A673 (cell line): Measurements from ENCODE around the gene IL1RAP.
"Not testable (repeated sequence)": the region's sequence is repeated elsewhere in the genome, so short reads cannot be mapped to it uniquely, and the experiment has no call there.

Experiments
- EZH2 ChIP-seq: fragments of 200-600 bp; sonication (generic); IDR thresholded peaks from 2 replicates; pipeline ENCODE4 v1.6.1; 2017; ENCODE audit warnings: borderline replicate concordance, low read depth, mild to moderate bottlenecking, mixed read lengths, antibody characterized with exemption, low read length; ENCODE audit not compliant: poor library complexity, severe bottlenecking
- TF ChIP-seq, protein P1 (sequence below): fragments of 300-800, 200-600 bp; sonication (generic); conservative IDR thresholded peaks from 2 replicates; pipeline ENCODE4 v1.5.1; 2017; ENCODE audit warnings: low read depth, mild to moderate bottlenecking, antibody characterized with exemption, low read length, moderate library complexity, mixed read lengths

DNA sequence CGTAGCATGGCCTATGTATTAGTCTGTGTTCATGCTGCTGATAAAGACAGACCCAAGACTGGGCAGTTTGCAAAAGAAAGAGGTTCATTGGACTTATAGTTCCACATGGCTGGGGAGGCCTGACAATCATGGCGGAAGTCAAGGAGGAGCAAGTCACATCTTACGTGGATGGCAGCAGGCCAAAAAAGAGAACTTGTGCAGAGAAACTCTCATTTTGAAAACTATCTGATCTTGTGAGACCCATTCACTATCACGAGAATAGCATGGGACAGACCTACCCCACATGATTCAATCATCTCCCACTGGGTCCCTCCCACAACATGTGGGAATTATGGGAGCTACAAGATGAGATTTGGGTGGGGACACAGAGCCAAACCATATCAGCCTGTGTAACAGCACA, 4.6 kb downstream of the IL1RAP start:
- TF ChIP-seq, protein P1, sequence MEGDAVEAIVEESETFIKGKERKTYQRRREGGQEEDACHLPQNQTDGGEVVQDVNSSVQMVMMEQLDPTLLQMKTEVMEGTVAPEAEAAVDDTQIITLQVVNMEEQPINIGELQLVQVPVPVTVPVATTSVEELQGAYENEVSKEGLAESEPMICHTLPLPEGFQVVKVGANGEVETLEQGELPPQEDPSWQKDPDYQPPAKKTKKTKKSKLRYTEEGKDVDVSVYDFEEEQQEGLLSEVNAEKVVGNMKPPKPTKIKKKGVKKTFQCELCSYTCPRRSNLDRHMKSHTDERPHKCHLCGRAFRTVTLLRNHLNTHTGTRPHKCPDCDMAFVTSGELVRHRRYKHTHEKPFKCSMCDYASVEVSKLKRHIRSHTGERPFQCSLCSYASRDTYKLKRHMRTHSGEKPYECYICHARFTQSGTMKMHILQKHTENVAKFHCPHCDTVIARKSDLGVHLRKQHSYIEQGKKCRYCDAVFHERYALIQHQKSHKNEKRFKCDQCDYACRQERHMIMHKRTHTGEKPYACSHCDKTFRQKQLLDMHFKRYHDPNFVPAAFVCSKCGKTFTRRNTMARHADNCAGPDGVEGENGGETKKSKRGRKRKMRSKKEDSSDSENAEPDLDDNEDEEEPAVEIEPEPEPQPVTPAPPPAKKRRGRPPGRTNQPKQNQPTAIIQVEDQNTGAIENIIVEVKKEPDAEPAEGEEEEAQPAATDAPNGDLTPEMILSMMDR = not testable (repeated sequence)
- TF ChIP-seq EZH2 = not testable (repeated sequence)
